GM23338 (cell line): Measurements from ENCODE around the gene INPP5D. TPM values are rescaled to one million over a fixed set of nuclear protein-coding genes. Genes with fewer than 3 reads are reported as not detected.

Source experiments
- ATAC-seq: fragments of 200-7000 bp; cut with Tn5 transposase; 3 replicates; pipeline ENCODE4 v1.9.1; 2020
- DNase-seq: peaks from one replicate; pipeline ENCODE4 v3.0.0-alpha.2; 2015; ENCODE audit warnings: low spot score
- H2AFZ ChIP-seq: fragments of 200-600 bp; sonication (generic); 2 replicates; pipeline ENCODE4 v1.8.0; 2016; ENCODE audit warnings: antibody characterized with exemption, mild to moderate bottlenecking, moderate library complexity
- H3F3A ChIP-seq: fragments of 200-600 bp; sonication (generic); replicated peaks from 2 replicates; pipeline ENCODE4 v1.8.0; 2017; ENCODE audit warnings: antibody characterized with exemption, mixed run types, low read depth
- H3K27ac ChIP-seq: fragments of 200-600 bp; sonication (generic); 2 replicates; pipeline ENCODE4 v1.6.1; 2016; ENCODE audit warnings: low read depth
- H3K27me3 ChIP-seq: fragments of 200-600 bp; sonication (generic); 2 replicates; pipeline ENCODE4 v1.8.0; 2016; ENCODE audit warnings: mild to moderate bottlenecking, mixed run types, moderate library complexity; ENCODE audit not compliant: insufficient read depth
- H3K36me3 ChIP-seq: fragments of 200-600 bp; sonication (generic); 2 replicates; pipeline ENCODE4 v1.8.0; 2016; ENCODE audit warnings: mild to moderate bottlenecking; ENCODE audit not compliant: insufficient read depth
- H3K4me1 ChIP-seq: fragments of 200-600 bp; sonication (generic); 2 replicates; pipeline ENCODE4 v1.8.0; 2016; ENCODE audit warnings: mild to moderate bottlenecking, moderate library complexity; ENCODE audit not compliant: insufficient read depth
- H3K4me2 ChIP-seq: fragments of 200-600 bp; sonication (generic); 2 replicates; pipeline ENCODE4 v1.7.1; 2017; ENCODE audit warnings: mixed run types
- H3K4me3 ChIP-seq: fragments of 200-600 bp; sonication (generic); 2 replicates; pipeline ENCODE4 v1.6.1; 2016; ENCODE audit warnings: mixed run types
- H3K79me2 ChIP-seq: fragments of 200-600 bp; sonication (generic); replicated peaks from 2 replicates; pipeline ENCODE4 v1.8.0; 2017; ENCODE audit warnings: mild to moderate bottlenecking; ENCODE audit not compliant: insufficient read depth
- H3K9me2 ChIP-seq: fragments of 200-600 bp; sonication (generic); 2 replicates; pipeline ENCODE4 v1.8.0; 2017; ENCODE audit not compliant: insufficient read depth
- H4K20me1 ChIP-seq: fragments of 200-600 bp; sonication (generic); replicated peaks from 2 replicates; pipeline ENCODE4 v1.8.0; 2017; ENCODE audit warnings: mild to moderate bottlenecking; ENCODE audit not compliant: insufficient read depth
- H3K27ac Mint-ChIP-seq: 2 replicates; pipeline ENCODE4 v1.8.0; 2020; ENCODE audit warnings: inconsistent platforms, mild to moderate bottlenecking, moderate library complexity, mixed read lengths
- H3K27me3 Mint-ChIP-seq: 3 replicates; pipeline ENCODE4 v1.8.0; 2022; ENCODE audit warnings: low read depth, mild to moderate bottlenecking, moderate library complexity, mixed read lengths, inconsistent platforms; ENCODE audit not compliant: insufficient read depth, poor library complexity
- H3K36me3 Mint-ChIP-seq: 3 replicates; pipeline ENCODE4 v1.8.0; 2021; ENCODE audit warnings: low read depth, mild to moderate bottlenecking, inconsistent platforms, moderate library complexity, mixed read lengths
- H3K4me1 Mint-ChIP-seq: 3 replicates; pipeline ENCODE4 v1.8.0; 2020; ENCODE audit warnings: mild to moderate bottlenecking, inconsistent platforms, mixed read lengths
- H3K4me3 Mint-ChIP-seq: 3 replicates; pipeline ENCODE4 v1.8.0; 2021; ENCODE audit warnings: moderate library complexity, mild to moderate bottlenecking, inconsistent platforms, mixed read lengths
- H3K9me3 Mint-ChIP-seq: 3 replicates; pipeline ENCODE4 v1.8.0; 2020; ENCODE audit warnings: moderate library complexity, mild to moderate bottlenecking, inconsistent platforms, mixed read lengths
- CREB1 ChIP-seq: fragments of 250-450 bp; sonication (Bioruptor Pico); IDR thresholded peaks from 2 replicates; pipeline ENCODE4 v1.5.0; 2020; ENCODE audit warnings: low read depth, mild to moderate bottlenecking, moderate library complexity
- CTCF ChIP-seq, 2 experiments: fragments of 200-600 bp in 1 of 2; sonication (generic) in 1 of 2; conservative IDR thresholded peaks; 2 replicates each; pipeline versions ENCODE4 v1.5.1 to v1.6.1; 2016 to 2017; ENCODE audit warnings: antibody characterized with exemption in 2 of 2, low read depth in 2 of 2, mild to moderate bottlenecking in 2 of 2, moderate library complexity in 1 of 2
- ETS1 ChIP-seq: IDR thresholded peaks from 2 replicates; pipeline ENCODE4 v1.6.1; 2016; ENCODE audit warnings: antibody characterized with exemption
- EZH2 ChIP-seq: fragments of 200-600 bp; sonication (generic); IDR thresholded peaks from one replicate; pipeline ENCODE4 v1.8.0; 2017; ENCODE audit warnings: antibody characterized with exemption, mild to moderate bottlenecking, low read depth; ENCODE audit not compliant: unreplicated experiment
- EZH2phosphoT487 ChIP-seq: fragments of 200-600 bp; sonication (generic); IDR thresholded peaks from one replicate; pipeline ENCODE4 v1.8.1; 2018; ENCODE audit warnings: antibody characterized with exemption; ENCODE audit not compliant: unreplicated experiment
- JUNB ChIP-seq: IDR thresholded peaks from one replicate; pipeline ENCODE4 v1.6.1; 2016; ENCODE audit warnings: antibody characterized with exemption; ENCODE audit not compliant: unreplicated experiment
- NANOG ChIP-seq: IDR thresholded peaks from 2 replicates; pipeline ENCODE4 v1.6.1; 2016; ENCODE audit warnings: antibody characterized with exemption, borderline replicate concordance
- POLR2AphosphoS5 ChIP-seq: IDR thresholded peaks from 2 replicates; pipeline ENCODE4 v1.6.1; 2016; ENCODE audit warnings: antibody characterized with exemption, low read depth
- REST ChIP-seq: IDR thresholded peaks from one replicate; pipeline ENCODE4 v1.6.1; 2018; ENCODE audit warnings: antibody characterized with exemption; ENCODE audit not compliant: unreplicated experiment
- STAT1 ChIP-seq: IDR thresholded peaks from one replicate; pipeline ENCODE4 v1.6.1; 2016; ENCODE audit warnings: antibody characterized with exemption; ENCODE audit not compliant: unreplicated experiment
- ZNF114 ChIP-seq: fragments of 250-450 bp; sonication (Bioruptor Pico); IDR thresholded peaks from 2 replicates; pipeline ENCODE4 v1.5.0; 2020; ENCODE audit warnings: mild to moderate bottlenecking, moderate library complexity
- ZNF331 ChIP-seq: fragments of 250-450 bp; sonication (Bioruptor Pico); IDR thresholded peaks from 2 replicates; pipeline ENCODE4 v1.5.0; 2020; ENCODE audit warnings: low read depth, mild to moderate bottlenecking, moderate library complexity
- ZNF462 ChIP-seq: fragments of 250-450 bp; sonication (Bioruptor Pico); IDR thresholded peaks from 2 replicates; pipeline ENCODE4 v1.5.0; 2020; ENCODE audit warnings: mild to moderate bottlenecking, moderate library complexity
- polyA plus RNA-seq: library from polyadenylated mRNA; unstranded; fragments of >200 nt; fragmentation: Nextera tagmentation; extraction: Ambion mirVana; gene quantifications from 2 replicates; pipeline ENCODE4 v1.2.1, GENCODE V29; 2016
- total RNA-seq: library from RNA; depleted of rRNA; stranded (reverse); fragments of >200 nt; shearing (Covaris generic); gene quantifications from 2 replicates; pipeline ENCODE4 v1.2.3, GENCODE V29; 2014

The INPP5D gene
- total and polyA plus RNA-seq, 2 experiments from 2014 or later, result 6.6 to 8.3 TPM

GRCh38 chr2:233085839-233086150, 25.7 kb downstream of the INPP5D start:
- no peak overlapping the region for H3K4me3 ChIP-seq

More at GRCh38 chr2:233085839-233086150, 25.7 kb downstream of the INPP5D start:
- Mint-ChIP-seq H3K27ac (no peak overlapping the region), H3K9me3 (no peaks in the 10 kb centered on the region), H3K36me3 (no peaks in the 10 kb centered on the region), H3K27me3 (peaks cover 3% of the 10 kb centered on the region), H3K4me1 (peaks cover 7% of the 10 kb centered on the region), H3K4me3 (no peak overlapping the region)
- no peaks in the 10 kb centered on the region for H3K36me3 ChIP-seq
- no peak overlapping the region for H3K27ac ChIP-seq
- DNase-seq (no peak), ATAC-seq (no peak)
- no peaks in the 10 kb centered on the region for H3K4me1 ChIP-seq
- H3K27me3 ChIP-seq, result no peaks in the 10 kb centered on the region
- H3F3A ChIP-seq, result no peaks in the 10 kb centered on the region
- H4K20me1 ChIP-seq, result no peaks in the 10 kb centered on the region
- H3K79me2 ChIP-seq, result no peaks in the 10 kb centered on the region
- 0 out of 2 replicates have a peak overlapping the region, but pooled peaks have one; percentile 8 for H2AFZ ChIP-seq
- TF ChIP-seq ETS1 (no peak), EZH2phosphoT487 (no peak), POLR2AphosphoS5 (no peak), ZNF462 (CRISPR knock-in tag) (no peak), ZNF331 (CRISPR knock-in tag) (no peak), CREB1 (no peak), EZH2 (no peak), JUNB (no peak), REST (no peak), CTCF (conservative IDR thresholded peaks at IDR 0.05; ENCODE audit: low read depth in 2 of 2) (no peak), STAT1 (no peak), ZNF114 (CRISPR knock-in tag) (no peak), NANOG (no peak)
- no peak overlapping the region for H3K4me2 ChIP-seq
- H3K9me2 ChIP-seq, result no peaks in the 10 kb centered on the region
